ENCODE data around the gene ALDH1A3. TPM values are rescaled to one million over a fixed set of nuclear protein-coding genes. Genes with fewer than 3 reads are reported as not detected.

Gene ALDH1A3
- total and polyA plus RNA-seq, 2 donors (not counting 1 experiment from before 2014, with no cell fraction given) = not detected

GRCh38 chr15:100918690-100919480, 39.3 kb downstream of the ALDH1A3 start, which contains the start of gene LRRK1:
Gene LRRK1, plus strand, starts transcription at chr15:100919357. Its CDS starts 5,276 bp downstream, at chr15:100924633.
- ChIA-PET POLR2A (interaction anchor here (0.7 to 4.0 kb wide), 5 partner anchors 22 to 359 kb away, joined by 3 to 31 read pairs (median 6); partner anchors contain the start of gene CHSY1), CTCF (interaction anchor here (0.6 to 14.9 kb wide), 30 partner anchors 9 to 381 kb away, joined by 3 to 807 read pairs (median 6); no protein-coding TSS in a partner anchor)
- Histone ChIP-seq H3K27me3 (replicated peaks in 1 of 4; ENCODE audit: control extremely low read depth in 1 of 4, control insufficient read depth in 3 of 4, insufficient read depth in 4 of 4, low read length in 3 of 4) (no peaks in the 10 kb centered on the region), H4K20me1 (ENCODE audit: control insufficient read depth, insufficient read depth, low read length, poor library complexity, severe bottlenecking) (peaks cover 12% of the 10 kb centered on the region), H3K9me3 (ENCODE audit: control extremely low read depth in 1 of 3, control insufficient read depth in 2 of 3, insufficient read depth in 1 of 3, low read length in 2 of 3) (no peaks in the 10 kb centered on the region), H3K36me3 (replicated peaks in 1 of 2; ENCODE audit: control extremely low read depth in 1 of 2, control insufficient read depth in 1 of 2, extremely low read depth in 1 of 2, insufficient read depth in 2 of 2, low read length in 1 of 2) (no peaks in the 10 kb centered on the region), H3K4me2 (replicated peaks; ENCODE audit: low read depth, low read length, poor library complexity, severe bottlenecking) (peak within 1 kb of the TSS; percentile 78), H3K4me1 (ENCODE audit: control insufficient read depth in 2 of 2, insufficient read depth in 2 of 2, low read length in 2 of 2) (peaks cover 37 to 53% of the 10 kb centered on the region in 2 donors), H3K79me2 (ENCODE audit: control insufficient read depth, insufficient read depth, low read length) (peaks cover 29% of the 10 kb centered on the region), H3K9ac (ENCODE audit: low read length) (peak within 1 kb of the TSS; percentile 85), H2AFZ (ENCODE audit: insufficient read depth, low read depth, low read length, poor library complexity, severe bottlenecking) (peak within 1 kb of the TSS; percentile 89), H3K4me3 (ENCODE audit: control extremely low read depth in 1 of 5, extremely low read depth in 1 of 5, insufficient read depth in 1 of 5, low read depth in 2 of 5, low read length in 4 of 5) (peak within 1 kb of the TSS; percentile 71 to 89 (median 87)), H3K27ac (ENCODE audit: low read length in 2 of 2) (peak within 1 kb of the TSS; percentile 30 to 48)
- DNase-seq = peak; percentile 82
- under 1% methylated on average over 79 of the region's 87 CpGs for WGBS (ENCODE audit: insufficient coverage)
- Mint-ChIP-seq H3K27me3 (no peaks in the 10 kb centered on the region), H3K9me3 (ENCODE audit: insufficient read depth) (no peaks in the 10 kb centered on the region), H3K4me1 (peaks cover 45% of the 10 kb centered on the region), H3K27ac (peak within 1 kb of the TSS; percentile 94), H3K4me3 (peak within 1 kb of the TSS; percentile 88)
- peak; percentile 52 for ATAC-seq (ENCODE audit: low read depth)
- intact Hi-C loops (cut with micrococcal nuclease) = loop anchor here (1.0 to 10.0 kb wide), 8 partner anchors 16 to 733 kb away; partner anchors contain the start of genes ADAMTS17, ASB7, CHSY1 and LINS1
- TF ChIP-seq EZH2 (IDR thresholded peaks at IDR 0.05; ENCODE audit: borderline replicate concordance, insufficient read depth, low read depth, low read length, poor library complexity, severe bottlenecking) = no peak
- TF ChIP-seq CTCF (IDR thresholded peaks at IDR 0.05) = no peak

All from B cell (primary cell).